HTR-8/SVneo (cell line): Measurements from ENCODE around the gene ANKS1B.

Experiments used
- DNase-seq: peaks from one replicate; pipeline ENCODE4 v3.0.0; 2011; ENCODE audit warnings: low spot score, mixed read lengths; ENCODE audit not compliant: insufficient read length
- FAIRE-seq: peaks from 2 replicates; lab custom pipeline; 2011; peaks lifted over from hg19 to GRCh38; lab: Jason Lieb, UNC

ANKS1B gene

DNA sequence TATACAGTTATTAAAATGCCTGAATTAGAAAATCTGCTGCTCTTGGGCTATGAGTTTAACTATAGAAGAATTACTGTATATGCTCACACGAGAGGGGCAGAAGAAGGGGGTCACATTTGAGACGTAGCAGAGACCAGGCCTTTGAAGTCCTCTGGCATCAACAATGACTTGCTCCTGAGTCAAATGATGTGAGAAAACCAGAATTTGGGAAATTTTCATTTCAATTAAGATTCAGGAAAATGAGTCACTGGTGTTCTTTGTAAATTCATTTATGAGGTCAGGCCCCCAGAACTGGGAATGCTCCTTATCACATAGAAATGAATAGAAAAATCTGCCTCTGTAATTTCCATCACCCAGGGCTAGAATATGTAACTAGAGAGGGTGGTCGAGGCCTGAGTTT lies 1246.7 kb downstream of the ANKS1B start:
- DNase-seq (no peak), FAIRE-seq (no peak)

DNA sequence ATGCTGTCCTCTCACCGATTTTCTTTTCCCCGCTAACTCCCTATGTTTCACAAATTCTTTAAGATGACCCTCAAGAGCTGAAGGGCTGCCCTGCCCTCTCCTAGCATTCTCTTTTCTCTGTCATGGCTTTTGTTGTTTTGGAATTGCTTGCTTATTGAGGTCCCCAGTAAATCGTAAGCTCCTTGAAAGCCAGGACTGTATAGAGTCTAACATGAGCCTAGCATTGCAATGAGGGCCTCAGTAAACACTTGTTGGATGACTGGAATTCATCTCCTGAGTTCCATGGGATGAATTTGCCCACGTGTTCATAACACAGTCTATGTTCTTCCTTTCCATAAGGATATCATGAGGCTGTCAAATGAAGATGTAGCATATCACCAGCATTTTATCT lies 1247.4 kb downstream of the ANKS1B start:
- no peak for DNase-seq

DNA sequence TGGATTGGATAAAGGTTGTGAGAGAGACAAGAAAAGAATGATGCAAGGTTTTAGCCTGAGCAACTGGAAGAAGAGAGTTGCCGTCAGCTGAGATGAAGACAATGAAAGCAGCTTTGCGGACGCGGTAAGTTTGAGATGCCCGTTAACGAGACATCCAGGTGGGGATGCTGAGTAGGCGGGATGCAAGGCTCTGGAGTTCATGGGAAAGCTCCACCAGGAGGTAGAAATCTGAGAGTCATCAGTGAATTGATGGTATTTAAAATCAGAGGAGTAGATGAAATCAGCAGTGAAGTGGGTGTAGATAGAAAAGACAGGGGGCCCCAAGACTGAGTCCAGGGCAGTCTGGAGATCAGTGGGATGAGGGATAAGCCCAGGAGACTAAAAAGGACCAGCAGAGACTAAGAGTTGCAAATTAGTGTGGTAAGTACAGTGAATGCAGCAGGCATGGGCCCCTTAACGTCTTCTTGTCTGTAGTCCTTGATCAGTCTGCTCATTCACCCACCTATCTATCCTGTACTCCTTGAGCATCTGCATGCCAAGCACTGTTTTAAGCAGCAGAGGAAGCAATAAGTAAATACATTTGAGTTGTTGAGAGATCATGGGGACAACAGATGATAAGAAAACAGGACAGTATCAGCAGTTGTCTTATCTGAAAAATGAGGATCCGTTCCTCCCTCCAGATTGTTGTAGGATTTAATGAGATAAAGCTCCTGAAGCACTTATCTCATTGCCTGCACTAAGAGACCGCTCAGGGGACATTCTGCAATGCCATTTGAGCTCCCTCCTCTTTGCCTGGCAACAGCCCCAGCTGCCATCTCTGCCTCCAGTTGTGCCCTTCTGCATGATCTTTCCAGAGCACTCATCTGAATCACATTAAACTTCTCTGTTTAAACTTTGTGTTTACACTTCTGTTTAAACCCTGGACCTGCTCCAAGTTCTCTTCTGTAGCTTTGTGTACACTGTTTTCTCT lies 1248.1 kb downstream of the ANKS1B start:
- DNase-seq = no peak
- FAIRE-seq = no peak

More for the DNA sequence above, 1247.4 kb downstream of the ANKS1B start:
- FAIRE-seq = no peak

DNA sequence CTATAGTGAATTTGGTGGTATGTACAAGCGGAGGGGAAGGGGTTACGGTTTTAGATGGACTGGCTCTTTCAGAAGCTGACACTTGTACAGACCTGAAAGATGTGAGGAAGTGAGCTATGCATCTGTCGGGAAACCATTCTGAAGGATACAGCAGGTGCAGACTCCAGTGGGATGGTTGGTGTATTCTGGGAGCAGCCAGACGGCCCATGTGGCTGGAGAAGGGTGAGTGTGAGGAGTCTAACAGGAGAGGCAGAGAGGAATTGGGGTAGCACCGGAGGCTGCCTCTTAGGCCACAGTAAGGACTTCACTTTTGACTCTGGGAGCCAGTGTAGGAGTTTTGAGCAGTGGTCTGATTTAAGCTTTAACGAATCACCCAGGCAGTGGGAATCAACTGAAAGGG lies 1248.9 kb downstream of the ANKS1B start:
- DNase-seq (no peak), FAIRE-seq (no peak)

DNA sequence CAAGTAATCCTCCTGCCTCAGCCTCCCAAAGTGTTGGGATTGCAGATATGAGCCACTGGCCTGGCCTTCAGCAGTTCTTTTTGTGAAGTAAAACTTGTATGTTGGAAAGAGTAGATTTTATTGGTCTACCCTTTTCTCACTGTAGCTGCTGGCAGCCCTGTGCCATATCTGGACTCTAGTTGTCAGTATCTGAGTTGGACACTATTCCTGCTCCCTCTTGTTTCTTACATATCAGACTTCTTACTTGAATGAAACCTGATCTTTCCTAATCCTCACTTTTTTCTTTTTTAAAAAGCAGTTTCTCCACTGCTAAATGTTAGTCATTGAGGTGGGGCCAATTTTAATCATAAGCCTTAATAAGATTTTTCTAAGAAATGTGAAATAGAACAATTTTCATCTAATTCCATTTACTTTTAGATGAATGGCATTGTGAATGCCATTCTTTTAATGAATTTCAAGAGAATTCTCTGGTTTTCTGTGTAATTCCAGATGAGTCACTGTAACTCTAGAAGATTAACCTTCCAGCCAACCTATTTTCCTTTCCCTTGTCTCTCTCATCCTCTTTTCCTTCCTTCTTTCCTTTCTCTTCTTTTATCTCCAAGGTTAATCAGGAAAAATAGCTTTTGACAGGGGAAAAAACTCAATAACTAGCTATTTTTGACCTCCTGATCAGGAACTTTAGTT lies 1250.9 kb downstream of the ANKS1B start:
- DNase-seq = no peak
- no peak for FAIRE-seq

DNA sequence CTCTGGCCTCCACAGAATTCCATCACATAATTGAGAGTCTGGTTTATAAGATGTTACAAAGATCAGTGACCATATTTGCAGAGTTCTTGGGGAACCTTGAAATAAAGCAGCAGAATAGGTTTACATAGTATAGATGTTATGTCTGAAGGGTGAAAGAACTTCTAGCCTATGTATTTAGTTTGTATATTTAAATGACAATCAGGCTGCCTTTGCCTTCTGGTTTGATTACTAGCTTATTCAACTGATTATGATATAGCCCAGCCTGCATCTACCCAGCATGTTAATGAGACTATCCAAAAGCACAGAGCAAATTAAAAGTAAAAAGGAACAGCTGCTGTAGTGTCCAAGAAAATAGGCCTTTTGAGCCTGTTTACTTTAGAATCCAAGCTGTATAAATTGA lies 1254.3 kb downstream of the ANKS1B start:
- no peak for FAIRE-seq
- DNase-seq = no peak

DNA sequence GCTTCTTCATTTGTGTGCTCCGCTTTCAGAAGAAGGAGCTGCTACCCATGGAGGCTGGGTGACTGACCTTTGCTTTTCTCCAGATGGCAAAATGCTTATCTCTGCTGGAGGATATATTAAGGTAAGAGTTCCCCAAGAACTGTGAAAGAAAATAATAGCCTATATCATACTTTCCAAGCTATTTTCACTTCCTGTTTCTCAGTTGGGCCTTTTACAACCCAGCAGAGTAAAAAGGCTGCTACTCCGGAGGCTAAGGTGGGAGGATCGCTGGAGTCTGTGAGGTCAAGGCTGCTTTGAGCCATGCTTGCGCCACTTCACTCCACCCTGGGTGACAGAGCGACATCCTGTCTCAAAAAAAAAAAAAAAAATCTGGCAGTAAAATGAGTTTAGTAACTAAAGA lies 1257.5 kb downstream of the ANKS1B start:
- no peak for DNase-seq
- FAIRE-seq = no peak

DNA sequence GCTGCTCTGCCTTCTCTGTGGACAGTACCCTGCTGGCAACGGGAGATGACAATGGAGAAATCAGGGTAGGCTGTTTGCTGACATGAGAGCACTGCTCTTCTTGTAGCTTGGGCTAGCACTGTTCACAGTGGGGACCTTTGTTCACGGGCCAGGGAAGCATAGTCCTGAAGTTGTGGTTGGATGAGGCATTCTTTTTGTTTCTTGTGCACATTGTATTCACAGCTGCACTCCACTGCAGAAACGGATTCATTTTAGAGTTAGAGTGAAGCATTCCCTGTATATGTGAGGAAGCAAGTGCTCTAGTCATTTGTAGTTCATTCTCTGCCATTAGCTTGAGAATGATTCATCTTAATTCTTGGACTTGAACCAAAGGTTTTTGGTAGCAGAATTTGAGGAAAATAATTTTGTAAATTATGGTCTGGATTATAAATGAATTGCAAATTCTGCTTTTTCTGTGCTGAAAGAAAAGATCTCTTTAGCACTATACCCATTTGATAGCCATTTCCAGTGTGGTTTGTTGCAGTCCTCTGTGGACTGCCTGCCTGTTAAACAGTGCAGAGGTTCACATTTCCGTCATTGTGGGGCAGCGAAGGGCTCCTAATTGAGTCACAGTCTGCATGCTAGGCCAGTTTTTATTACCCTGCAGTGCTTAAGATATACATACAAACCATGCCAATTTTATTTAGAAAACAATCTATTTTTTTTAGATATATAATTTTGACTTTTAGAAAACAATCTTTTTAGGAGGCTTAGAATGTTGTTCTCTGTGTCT lies 1259.1 kb downstream of the ANKS1B start:
- DNase-seq = peak; percentile 31
- FAIRE-seq = no peak

DNA sequence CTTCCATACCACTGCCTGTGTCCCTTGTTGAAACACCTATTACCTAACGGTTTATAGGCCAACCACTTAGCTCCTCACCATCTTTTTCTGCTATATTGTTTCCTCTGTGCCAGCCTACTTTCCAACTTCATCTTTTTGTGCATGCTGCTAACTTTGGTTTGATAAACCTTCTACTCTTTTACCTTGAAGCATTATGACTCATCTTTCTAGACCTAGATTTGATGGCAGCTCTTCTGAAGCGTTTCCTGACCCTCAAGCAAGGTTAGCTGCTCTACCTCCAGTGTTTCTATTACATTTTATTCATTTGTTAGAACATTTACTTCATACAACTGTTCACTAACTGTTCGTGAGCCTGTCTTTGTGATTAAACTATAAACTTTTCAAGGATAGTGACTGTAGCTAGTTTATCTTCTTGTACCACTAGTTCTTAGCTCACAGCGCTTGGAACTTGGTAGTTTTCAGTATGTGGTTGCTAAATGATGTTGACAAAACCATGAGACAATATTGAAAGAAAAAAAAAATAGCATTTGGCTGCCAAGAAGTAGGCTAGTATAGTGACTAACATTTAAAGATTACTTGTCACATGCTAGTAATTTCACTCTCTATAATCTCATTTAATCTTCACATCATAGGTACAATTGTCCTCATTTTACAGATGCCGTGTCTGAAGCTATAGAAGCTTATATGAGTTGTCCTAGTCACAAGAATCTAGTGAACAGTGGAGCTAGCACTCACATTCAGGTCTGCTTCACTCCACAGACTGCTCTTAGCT lies 1260.2 kb downstream of the ANKS1B start:
- DNase-seq (no peak), FAIRE-seq (no peak)

DNA sequence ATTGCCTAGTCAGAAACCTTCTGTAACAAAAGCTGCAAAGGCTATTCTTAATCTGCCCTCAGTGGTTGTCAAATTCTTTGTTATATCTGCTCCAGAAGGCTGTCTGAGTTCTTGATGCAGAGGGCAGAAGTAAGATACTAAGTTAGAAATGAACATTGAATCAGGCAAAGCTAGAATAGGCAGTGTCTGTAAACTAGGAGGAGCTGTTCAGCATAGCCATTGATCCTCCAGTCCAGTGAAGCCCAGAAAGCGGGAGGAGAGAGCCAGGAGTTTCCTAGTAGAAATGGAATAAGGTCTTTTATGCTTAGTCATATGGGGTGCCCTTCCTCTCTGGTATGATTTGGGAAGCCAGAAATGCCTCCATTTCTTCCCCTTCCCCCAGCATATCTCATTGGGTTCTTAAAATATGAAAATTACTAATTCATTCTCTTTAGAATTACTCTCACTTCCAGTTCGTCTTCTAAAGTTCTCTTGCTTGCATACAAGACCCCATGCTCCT lies 1263.5 kb downstream of the ANKS1B start:
- FAIRE-seq (no peak), DNase-seq (no peak)

DNA sequence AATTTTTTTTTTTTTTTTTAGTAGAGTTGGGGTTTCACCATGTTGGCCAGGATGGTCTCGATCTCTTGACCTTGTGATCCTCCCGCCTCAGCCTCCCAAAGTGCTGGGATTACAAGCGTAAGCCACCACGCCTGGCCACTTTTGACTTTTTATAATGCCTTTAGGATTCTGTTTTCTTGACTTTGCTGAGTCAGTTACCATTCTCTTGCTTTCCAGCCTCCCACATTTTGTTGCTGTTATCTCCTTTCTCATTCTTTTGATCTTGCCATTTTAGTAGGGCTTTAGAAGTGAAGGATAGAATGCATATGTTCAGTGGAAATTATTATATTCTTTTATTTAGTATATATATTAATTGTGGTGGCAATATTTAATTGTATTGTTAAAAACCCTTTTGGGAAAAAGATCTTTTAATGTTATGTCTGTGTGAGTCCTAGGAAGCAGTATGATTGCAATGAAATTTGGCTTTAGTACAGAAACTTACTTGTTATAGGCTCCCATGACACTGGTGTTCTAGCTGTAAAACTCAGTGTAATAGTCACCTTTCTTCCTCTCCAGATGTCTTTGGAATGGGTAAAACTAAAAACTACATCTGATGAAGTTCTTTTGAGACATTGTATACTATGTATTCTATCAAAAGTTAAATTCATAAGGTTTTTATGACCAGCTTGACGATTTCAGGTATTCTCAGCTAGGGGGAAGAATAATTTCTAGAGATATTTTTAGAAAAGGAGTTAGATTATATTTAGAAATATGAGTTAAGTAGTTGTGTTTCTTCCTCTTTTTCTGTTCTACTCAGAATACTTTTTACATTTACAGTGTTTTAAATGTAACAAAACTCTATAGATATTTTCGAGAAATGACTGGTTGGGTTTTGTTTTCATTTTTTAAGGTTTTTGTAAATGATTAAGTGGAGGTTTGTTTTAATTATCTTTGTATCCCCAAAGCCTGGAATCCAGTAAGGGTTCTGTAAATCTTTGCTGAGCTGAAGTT lies 1264.9 kb downstream of the ANKS1B start:
- DNase-seq (no peak), FAIRE-seq (no peak)

DNA sequence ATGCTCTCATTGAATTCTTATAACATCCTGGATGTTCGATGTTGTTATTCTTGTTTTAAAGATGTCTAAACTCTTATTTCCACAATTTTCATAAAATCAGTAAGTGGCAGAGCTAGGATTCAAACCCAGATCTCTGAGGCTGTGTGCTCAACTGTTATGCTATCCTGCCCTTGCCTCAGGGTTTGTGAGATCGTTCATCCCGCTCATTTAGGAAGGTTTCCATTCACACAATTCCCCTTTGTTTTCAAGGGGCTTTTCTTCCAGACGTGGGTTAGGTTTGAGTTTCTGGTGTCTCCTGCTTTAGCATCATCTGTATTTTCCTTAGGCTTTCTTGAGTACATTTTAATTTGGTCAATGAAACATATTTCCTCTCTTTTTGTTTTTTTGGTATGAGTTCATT lies 1270.3 kb downstream of the ANKS1B start:
- FAIRE-seq = no peak
- DNase-seq = no peak

DNA sequence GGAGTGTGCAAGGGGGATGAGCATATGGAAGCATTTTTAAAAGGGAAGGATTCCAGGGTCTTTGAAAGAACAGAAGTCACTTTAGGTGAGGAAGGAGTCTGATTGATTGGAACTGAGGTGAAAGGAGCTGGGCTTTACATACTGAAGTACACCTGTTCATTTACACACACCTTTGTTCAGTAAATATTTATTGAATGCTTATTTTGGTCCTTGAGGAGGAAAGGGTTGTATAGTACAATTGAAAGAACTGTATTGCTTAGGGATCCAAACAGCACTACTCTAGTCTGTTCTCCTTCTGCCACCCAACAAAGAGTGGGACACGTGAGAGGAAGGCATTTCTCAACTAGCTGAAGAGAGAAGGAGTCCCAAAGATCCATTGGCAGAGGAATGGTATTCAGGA lies 1275.7 kb downstream of the ANKS1B start:
- DNase-seq = no peak
- no peak for FAIRE-seq

DNA sequence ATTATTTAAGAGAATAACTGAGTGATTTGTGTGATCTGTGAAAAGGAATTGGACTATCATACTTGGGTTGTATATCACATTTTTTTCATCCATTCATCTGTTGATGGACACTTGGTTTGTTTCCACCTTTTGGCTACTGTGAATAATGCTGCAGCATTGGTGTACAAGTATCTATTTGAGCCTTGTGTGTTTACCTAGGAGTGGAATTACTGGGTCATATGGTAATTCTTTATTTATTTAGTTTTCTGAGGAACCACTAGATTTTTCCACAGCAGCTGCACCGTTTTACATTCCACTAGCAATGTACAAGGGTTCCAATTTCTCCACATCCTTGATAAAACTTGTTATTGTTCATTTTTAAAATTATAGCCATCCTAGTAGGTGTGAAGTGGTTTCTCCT lies 1283.6 kb downstream of the ANKS1B start:
- no peak for DNase-seq
- no peak for FAIRE-seq

DNA sequence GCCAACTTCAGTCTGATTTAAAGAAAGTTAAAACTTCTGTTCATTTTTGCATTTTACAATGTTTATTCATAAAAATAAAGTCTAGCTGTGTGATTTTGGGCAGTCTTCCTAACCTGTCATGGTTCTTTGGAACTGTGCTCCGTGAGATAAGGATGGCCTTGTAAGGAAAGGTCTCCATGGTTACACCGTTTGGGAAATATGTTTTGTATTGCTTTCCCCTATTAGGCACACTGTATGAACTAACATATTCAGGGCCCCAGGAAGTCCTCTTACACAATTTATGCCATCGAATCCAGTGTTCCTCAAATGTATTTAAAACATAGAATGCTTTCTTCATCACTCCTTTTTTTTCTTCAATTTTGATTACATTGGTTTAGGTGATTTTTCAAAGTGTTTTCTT lies 1285.2 kb downstream of the ANKS1B start:
- no peak for FAIRE-seq
- DNase-seq = no peak

DNA sequence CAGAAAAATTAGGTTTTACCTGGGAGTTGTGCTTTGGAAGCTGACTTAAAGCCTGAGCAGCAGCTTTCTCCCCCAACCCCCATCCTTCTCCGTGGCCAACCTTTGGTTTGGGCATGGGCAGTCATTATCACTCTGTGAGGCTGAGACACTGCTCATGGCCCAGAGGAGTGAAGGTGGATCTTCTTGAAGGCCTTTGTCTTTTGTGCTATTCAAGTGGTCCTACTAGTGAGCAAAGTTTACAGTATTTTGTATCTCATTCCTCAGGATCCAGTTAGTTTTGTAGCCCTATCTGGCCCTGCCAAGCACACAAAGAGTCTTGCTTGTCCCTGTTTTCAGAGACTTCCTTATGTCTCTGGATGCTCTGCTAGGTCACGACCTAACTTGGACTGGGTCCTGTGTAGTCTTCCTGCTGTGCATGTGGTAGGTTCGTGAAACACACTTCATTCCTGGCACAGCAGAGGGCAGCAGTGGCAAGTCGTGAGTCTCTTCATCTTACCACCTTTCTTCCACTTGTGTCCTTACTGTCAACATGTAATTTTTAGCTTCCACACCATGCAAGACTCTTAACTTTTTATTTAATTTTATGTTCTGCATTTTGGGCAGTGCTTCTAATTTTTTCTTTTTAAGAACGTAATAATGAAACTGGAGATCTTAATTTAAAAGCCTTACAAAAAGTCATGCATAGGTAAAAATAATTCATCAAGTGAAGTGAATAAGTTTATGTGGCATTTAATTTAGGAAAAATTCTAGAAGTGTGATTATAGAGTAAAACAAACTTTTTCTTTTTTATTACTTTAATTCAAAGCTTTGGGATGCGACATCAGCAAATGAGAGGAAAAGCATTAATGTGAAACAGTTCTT lies 1285.9 kb downstream of the ANKS1B start:
- FAIRE-seq = peak; percentile 28
- peak; percentile 34 for DNase-seq

DNA sequence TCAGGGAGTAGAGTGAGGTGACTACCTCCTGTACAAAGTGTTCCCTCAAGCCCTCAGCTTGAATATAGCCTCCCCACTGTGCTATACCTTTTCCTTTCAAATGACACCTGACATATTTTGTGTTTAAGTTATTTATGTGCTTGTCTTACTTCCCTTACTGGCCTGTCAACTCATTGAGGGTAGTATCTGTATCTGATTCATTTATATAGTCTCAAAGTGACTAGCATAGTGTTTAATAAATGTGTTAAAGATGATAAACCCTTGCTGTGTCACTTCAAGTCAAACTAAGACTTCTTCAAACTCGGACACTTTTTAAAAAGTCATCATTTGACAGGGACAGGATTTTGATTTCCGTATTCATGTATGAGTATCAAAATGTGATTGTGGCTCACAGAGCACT lies 1287.5 kb downstream of the ANKS1B start:
- no peak for DNase-seq
- no peak for FAIRE-seq
